Neural progenitor cell (in vitro differentiated cells): ENCODE data around the gene KLK14. TPM values are rescaled to one million over a fixed set of nuclear protein-coding genes. Genes with fewer than 3 reads are reported as not detected.

ENCODE experiments used
- DNase-seq: peaks from one replicate; pipeline ENCODE4 v3.0.0-alpha.2; 2016; ENCODE audit warnings: low spot score
- H2AFZ ChIP-seq: fragments of 200-600 bp; sonication (generic); replicated peaks from 2 replicates; pipeline ENCODE4 v1.6.1; 2016; ENCODE audit warnings: antibody characterized with exemption
- H3F3A ChIP-seq: fragments of 200-600 bp; sonication (generic); 2 replicates; pipeline ENCODE4 v1.6.1; 2016; ENCODE audit warnings: antibody characterized with exemption, low read depth
- H3K27ac ChIP-seq: fragments of 200-600 bp; sonication (generic); 2 replicates; pipeline ENCODE4 v1.5.1; 2016; ENCODE audit warnings: mild to moderate bottlenecking
- H3K27me3 ChIP-seq: fragments of 200-600 bp; sonication (generic); 2 replicates; pipeline ENCODE4 v1.6.1; 2016; ENCODE audit warnings: mild to moderate bottlenecking, moderate library complexity
- H3K36me3 ChIP-seq: fragments of 200-600 bp; sonication (generic); 2 replicates; pipeline ENCODE4 v1.5.1; 2016
- H3K4me1 ChIP-seq: fragments of 200-600 bp; sonication (generic); 2 replicates; pipeline ENCODE4 v1.6.1; 2016; ENCODE audit warnings: mixed run types
- H3K4me2 ChIP-seq: fragments of 200-600 bp; sonication (generic); 2 replicates; pipeline ENCODE4 v1.6.1; 2016
- H3K4me3 ChIP-seq: fragments of 200-600 bp; sonication (generic); 2 replicates; pipeline ENCODE4 v1.5.1; 2016
- H3K79me2 ChIP-seq: fragments of 200-600 bp; sonication (generic); 2 replicates; pipeline ENCODE4 v1.6.1; 2016; ENCODE audit warnings: low read depth
- H3K9ac ChIP-seq: fragments of 200-600 bp; sonication (generic); 2 replicates; pipeline ENCODE4 v1.6.1; 2016
- H3K9me3 ChIP-seq: fragments of 200-600 bp; sonication (generic); 2 replicates; pipeline ENCODE4 v1.5.1; 2016; ENCODE audit warnings: low read depth
- H4K20me1 ChIP-seq: fragments of 200-600 bp; sonication (generic); 2 replicates; pipeline ENCODE4 v1.6.1; 2016; ENCODE audit warnings: low read depth
- H3K27ac Mint-ChIP-seq: 3 replicates; pipeline ENCODE4 v1.8.0; 2021; ENCODE audit warnings: mixed read lengths
- H3K27me3 Mint-ChIP-seq: 2 replicates; pipeline ENCODE4 v1.8.0; 2022; ENCODE audit warnings: low read depth, mild to moderate bottlenecking, inconsistent platforms, moderate library complexity, mixed read lengths; ENCODE audit not compliant: insufficient read depth
- H3K36me3 Mint-ChIP-seq: 3 replicates; pipeline ENCODE4 v1.8.0; 2021; ENCODE audit warnings: mixed read lengths
- H3K4me1 Mint-ChIP-seq: 3 replicates; pipeline ENCODE4 v1.8.0; 2021; ENCODE audit warnings: mixed read lengths
- H3K4me3 Mint-ChIP-seq: 3 replicates; pipeline ENCODE4 v1.8.0; 2021; ENCODE audit warnings: mild to moderate bottlenecking, moderate library complexity, mixed read lengths
- H3K9me3 Mint-ChIP-seq: 3 replicates; pipeline ENCODE4 v1.8.0; 2020; ENCODE audit warnings: mixed read lengths
- EZH2 ChIP-seq: fragments of 200-600 bp; sonication (generic); IDR thresholded peaks from 2 replicates; pipeline ENCODE4 v1.6.1; 2017; ENCODE audit warnings: antibody characterized with exemption, mild to moderate bottlenecking, moderate library complexity
- EZH2phosphoT487 ChIP-seq: fragments of 200-600 bp; sonication (generic); IDR thresholded peaks from 2 replicates; pipeline ENCODE4 v1.6.1; 2017; ENCODE audit warnings: antibody characterized with exemption
- total RNA-seq: library from RNA; depleted of rRNA; stranded (reverse); fragments of >200 nt; gene quantifications from 2 replicates; pipeline ENCODE4 v1.2.3, GENCODE V29; 2015; ENCODE audit warnings: low replicate concordance
- TF ChIP-seq, protein P1 (sequence below): fragments of 200-600 bp; sonication (generic); IDR thresholded peaks from 2 replicates; pipeline ENCODE4 v1.5.1; 2017; ENCODE audit warnings: antibody characterized with exemption, mild to moderate bottlenecking

Gene KLK14
- total RNA-seq, 1 donor from 2014 or later: not detected

GRCh38 chr19:51107406-51108065 is 24.8 kb upstream of the KLK14 start:
- peaks cover 36% of the 10 kb centered on the region for H3K27me3 ChIP-seq
- peaks cover 10% of the 10 kb centered on the region for H3K79me2 ChIP-seq
- H3K4me2 ChIP-seq: peak overlapping the region; percentile 88
- peak overlapping the region; percentile 30 for H3K27ac Mint-ChIP-seq
- peak; percentile 68 for DNase-seq
- no peaks in the 10 kb centered on the region for H3K9me3 ChIP-seq
- no peaks in the 10 kb centered on the region for H3K9me3 Mint-ChIP-seq
- no peaks in the 10 kb centered on the region for H3K36me3 ChIP-seq
- peak overlapping the region; percentile 74 for H2AFZ ChIP-seq
- peaks cover 4% of the 10 kb centered on the region for H3K4me1 ChIP-seq
- peaks cover 7% of the 10 kb centered on the region for H4K20me1 ChIP-seq
- no peak overlapping the region for H3K27ac ChIP-seq
- peaks cover 13% of the 10 kb centered on the region for H3K4me1 Mint-ChIP-seq
- peak overlapping the region; percentile 97 for H3K4me3 Mint-ChIP-seq
- peak overlapping the region; percentile 77 for H3K4me3 ChIP-seq
- H3K27me3 Mint-ChIP-seq: peaks cover 6% of the 10 kb centered on the region
- H3F3A ChIP-seq: no peaks in the 10 kb centered on the region
- TF ChIP-seq, protein P1, sequence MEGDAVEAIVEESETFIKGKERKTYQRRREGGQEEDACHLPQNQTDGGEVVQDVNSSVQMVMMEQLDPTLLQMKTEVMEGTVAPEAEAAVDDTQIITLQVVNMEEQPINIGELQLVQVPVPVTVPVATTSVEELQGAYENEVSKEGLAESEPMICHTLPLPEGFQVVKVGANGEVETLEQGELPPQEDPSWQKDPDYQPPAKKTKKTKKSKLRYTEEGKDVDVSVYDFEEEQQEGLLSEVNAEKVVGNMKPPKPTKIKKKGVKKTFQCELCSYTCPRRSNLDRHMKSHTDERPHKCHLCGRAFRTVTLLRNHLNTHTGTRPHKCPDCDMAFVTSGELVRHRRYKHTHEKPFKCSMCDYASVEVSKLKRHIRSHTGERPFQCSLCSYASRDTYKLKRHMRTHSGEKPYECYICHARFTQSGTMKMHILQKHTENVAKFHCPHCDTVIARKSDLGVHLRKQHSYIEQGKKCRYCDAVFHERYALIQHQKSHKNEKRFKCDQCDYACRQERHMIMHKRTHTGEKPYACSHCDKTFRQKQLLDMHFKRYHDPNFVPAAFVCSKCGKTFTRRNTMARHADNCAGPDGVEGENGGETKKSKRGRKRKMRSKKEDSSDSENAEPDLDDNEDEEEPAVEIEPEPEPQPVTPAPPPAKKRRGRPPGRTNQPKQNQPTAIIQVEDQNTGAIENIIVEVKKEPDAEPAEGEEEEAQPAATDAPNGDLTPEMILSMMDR: peak; percentile 7
- no peak for TF ChIP-seq EZH2phosphoT487
- no peak for TF ChIP-seq EZH2
- H3K36me3 Mint-ChIP-seq: peaks cover 2% of the 10 kb centered on the region
- H3K9ac ChIP-seq: peak overlapping the region; percentile 46

DNA sequence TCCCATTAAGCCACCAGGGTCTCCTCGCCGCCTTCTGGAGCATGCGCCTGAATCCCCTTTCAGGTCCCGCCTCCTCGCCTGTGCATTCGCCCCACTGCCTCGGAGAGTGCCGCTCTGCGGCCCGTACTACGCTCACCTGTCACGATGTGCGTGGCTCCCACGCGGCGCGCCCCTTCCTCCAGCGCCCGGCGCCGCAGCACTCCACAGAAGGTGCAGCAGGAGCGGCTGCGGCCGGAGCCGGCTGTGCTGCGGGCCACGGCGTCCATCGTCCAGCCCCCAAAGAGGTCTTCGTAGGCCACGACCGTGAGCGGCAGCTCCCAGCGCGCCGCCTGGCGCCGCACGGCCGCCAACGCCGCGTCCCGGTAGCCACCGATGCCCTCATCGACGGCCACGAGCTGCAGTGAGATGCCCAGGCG is 21.2 kb upstream of the KLK14 start:
- H3K9ac ChIP-seq: no peak overlapping the region
- peaks cover 9% of the 10 kb centered on the region for H3K27me3 Mint-ChIP-seq
- no peak for TF ChIP-seq EZH2
- TF ChIP-seq, protein P1: no peak
- TF ChIP-seq EZH2phosphoT487: no peak
- peaks cover 2% of the 10 kb centered on the region for H3K36me3 Mint-ChIP-seq
- no peak overlapping the region for H3K4me3 ChIP-seq
- H3K36me3 ChIP-seq: no peaks in the 10 kb centered on the region
- H3K27ac ChIP-seq: no peak overlapping the region
- DNase-seq: no peak
- H3K79me2 ChIP-seq: peaks cover 10% of the 10 kb centered on the region
- H3K9me3 ChIP-seq: no peaks in the 10 kb centered on the region
- no peaks in the 10 kb centered on the region for H3F3A ChIP-seq
- H3K9me3 Mint-ChIP-seq: no peaks in the 10 kb centered on the region
- peaks cover 7% of the 10 kb centered on the region for H4K20me1 ChIP-seq
- H2AFZ ChIP-seq: no peak overlapping the region
- H3K4me2 ChIP-seq: no peak overlapping the region
- H3K27ac Mint-ChIP-seq: no peak overlapping the region
- H3K4me1 ChIP-seq: peaks cover 4% of the 10 kb centered on the region
- peaks cover 13% of the 10 kb centered on the region for H3K4me1 Mint-ChIP-seq
- H3K4me3 Mint-ChIP-seq: no peak overlapping the region
- peaks cover 1% of the 10 kb centered on the region for H3K27me3 ChIP-seq

DNA sequence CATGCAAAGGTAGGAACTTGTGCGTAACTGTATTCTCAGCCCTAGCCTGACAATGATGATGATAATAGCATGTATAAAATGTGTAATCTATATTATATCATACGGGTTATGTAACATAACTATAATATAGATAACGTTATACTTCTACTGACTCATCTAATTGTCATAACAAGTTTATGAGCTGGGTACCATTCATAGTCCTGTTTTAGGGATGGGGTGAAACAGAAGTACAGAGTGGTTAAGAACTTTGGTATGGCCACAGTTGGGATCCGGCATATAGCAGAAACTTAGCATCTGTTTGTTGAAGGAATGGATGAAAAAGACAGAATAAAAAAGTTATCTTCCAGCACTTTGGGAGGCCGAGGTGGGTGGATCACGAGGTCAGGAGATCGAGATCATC is 20.3 kb upstream of the KLK14 start:
- H2AFZ ChIP-seq: no peak overlapping the region
- H3K27ac Mint-ChIP-seq: no peak overlapping the region
- H3K36me3 ChIP-seq: no peaks in the 10 kb centered on the region
- no peaks in the 10 kb centered on the region for H3F3A ChIP-seq
- H4K20me1 ChIP-seq: peaks cover 7% of the 10 kb centered on the region
- H3K4me2 ChIP-seq: no peak overlapping the region
- H3K9me3 ChIP-seq: no peaks in the 10 kb centered on the region
- H3K9ac ChIP-seq: no peak overlapping the region
- TF ChIP-seq EZH2: no peak
- no peak for TF ChIP-seq EZH2phosphoT487
- TF ChIP-seq, protein P1: no peak
- peaks cover 9% of the 10 kb centered on the region for H3K27me3 Mint-ChIP-seq
- H3K4me3 Mint-ChIP-seq: no peak overlapping the region
- peaks cover 10% of the 10 kb centered on the region for H3K79me2 ChIP-seq
- H3K9me3 Mint-ChIP-seq: no peaks in the 10 kb centered on the region
- H3K4me1 ChIP-seq: peaks cover 4% of the 10 kb centered on the region
- H3K4me3 ChIP-seq: no peak overlapping the region
- H3K4me1 Mint-ChIP-seq: peaks cover 8% of the 10 kb centered on the region
- H3K36me3 Mint-ChIP-seq: peaks cover 2% of the 10 kb centered on the region
- no peak for DNase-seq
- no peaks in the 10 kb centered on the region for H3K27me3 ChIP-seq
- no peak overlapping the region for H3K27ac ChIP-seq
